Cardiac septum (tissue), 1 donor: ENCODE measurements around the gene KLF11. TPM values are rescaled to one million over a fixed set of nuclear protein-coding genes. Genes with fewer than 3 reads are reported as not detected.
A peak's percentile ranks its signal among the peaks of the same experiment; 100 is the strongest.

Source experiments
- DNase-seq: peaks from one replicate; pipeline ENCODE4 v3.0.0-alpha.2; 2020; ENCODE audit warnings: low spot score
- intact Hi-C: fragments of 100-400 bp; cut with DNase I; formaldehyde crosslinking; loops from one replicate; pipeline ENCODE4 v1.14.0; 2022
- total RNA-seq: library from RNA; stranded (reverse); fragmentation: NEBNext Ultra II Directional; extraction: Animal tissue kit (Norgen Biotek cat#: 25700); gene quantifications from one replicate; pipeline ENCODE4 v1.2.1, GENCODE V29; 2021
- donor health status: DM: no; HTN: no; CAD: no.

KLF11 gene
- total RNA-seq, 1 donor from 2014 or later = 22.3 TPM

GRCh38 chr2:10095175-10095574 is 51.8 kb downstream of the KLF11 start:
- intact Hi-C loops = loop anchor here (5.0 kb wide), 1 partner anchor 283 kb away; no protein-coding TSS in a partner anchor
- DNase-seq = no peak

DNA sequence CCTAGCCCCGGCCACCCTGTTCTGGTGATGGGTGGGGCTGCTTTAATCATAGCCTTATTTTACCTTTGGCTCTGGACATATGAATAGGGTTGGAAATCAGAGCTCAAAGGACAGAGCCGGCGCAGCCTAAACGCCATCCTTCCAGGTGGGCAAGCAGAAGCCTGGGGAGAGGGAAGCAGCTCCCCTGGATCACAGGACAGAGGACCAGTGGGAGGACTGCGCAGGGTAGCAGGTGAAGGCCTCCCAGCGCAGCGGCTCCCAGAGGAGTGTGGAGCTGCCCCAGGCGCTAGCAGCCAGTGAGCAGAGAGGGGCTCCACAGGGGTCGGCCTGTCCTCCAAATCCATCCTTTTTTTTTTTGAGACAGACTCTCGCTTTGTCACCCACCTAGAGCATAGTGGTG is 53.3 kb downstream of the KLF11 start:
- intact Hi-C loops = loop anchor here (2.0 to 5.0 kb wide), 2 partner anchors 24 to 284 kb away; no protein-coding TSS in a partner anchor
- DNase-seq = no peak

DNA sequence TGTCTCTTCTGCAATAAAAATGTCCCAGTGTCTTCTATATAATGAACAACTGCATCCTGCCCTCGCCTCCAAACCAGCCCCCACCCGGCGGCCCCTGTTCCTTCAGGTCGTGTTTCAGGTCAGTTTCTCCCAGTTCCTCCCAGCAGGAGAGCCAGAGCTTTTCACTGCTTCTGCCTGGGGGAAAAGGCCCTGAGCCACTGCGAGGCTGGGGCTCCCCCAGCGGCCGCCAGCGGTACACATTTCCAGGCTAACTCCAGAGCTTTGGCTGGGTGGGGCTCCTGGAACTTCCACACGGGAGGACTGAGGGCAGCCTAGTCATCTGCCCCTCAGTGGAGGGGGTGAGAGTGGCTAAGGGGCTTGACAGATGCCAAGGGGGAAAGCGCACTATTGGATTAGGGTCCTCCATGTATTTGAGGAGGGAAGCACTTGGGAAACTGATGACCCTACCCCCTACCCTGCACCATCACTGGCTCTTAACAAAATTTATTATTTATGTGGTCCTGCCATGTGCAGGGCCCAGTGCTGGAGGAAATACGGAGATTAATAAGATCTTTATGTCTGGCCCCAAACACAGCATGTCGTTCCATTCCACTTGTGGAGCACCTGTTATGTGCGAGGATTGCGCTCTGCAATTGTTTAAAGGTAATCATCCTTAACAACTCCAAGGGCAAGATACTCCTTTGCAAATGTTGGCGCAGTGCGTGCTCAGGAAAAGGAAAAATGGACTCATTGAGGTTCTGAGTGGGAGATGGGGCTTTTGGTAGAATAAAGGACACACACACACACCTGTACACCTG is 54.2 kb downstream of the KLF11 start:
- DNase-seq = peak; percentile 90
- intact Hi-C loops = loop anchor here (2.0 to 5.0 kb wide), 2 partner anchors 25 to 285 kb away; no protein-coding TSS in a partner anchor

DNA sequence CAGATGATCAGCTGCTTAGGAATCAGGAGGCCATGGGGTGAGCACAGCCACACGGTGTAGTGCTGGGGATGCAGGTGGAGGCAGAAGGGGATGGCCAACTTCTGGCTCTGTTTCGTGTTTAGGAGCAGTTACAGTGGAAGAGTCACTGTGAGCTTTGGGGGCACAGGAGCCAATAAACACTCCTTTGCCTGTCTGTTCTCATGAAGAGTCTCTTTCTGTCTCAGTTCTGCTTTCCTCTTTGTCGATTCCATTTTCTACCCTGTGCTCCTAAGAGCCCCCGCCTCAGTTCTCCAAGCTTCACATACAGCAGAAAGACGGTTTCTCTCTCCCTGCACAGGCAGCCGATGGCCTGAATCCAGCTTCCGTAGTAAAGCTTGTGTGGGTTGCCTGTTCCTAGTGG is 58.1 kb downstream of the KLF11 start:
- intact Hi-C loops = no loop called here
- no peak for DNase-seq

GRCh38 chr2:10103179-10103578 is 59.8 kb downstream of the KLF11 start:
- intact Hi-C loops = no loop called here
- no peak for DNase-seq

Other genes with a start within 250 kb of the KLF11 start
- gene TAF1B, start 200.1 kb upstream of the KLF11 start, total RNA-seq = 8.4 TPM
- 1.1 TPM for gene GRHL1, start 91.9 kb upstream of the KLF11 start, total RNA-seq
- gene CYS1, start 36.9 kb downstream of the KLF11 start, total RNA-seq = 3.8 TPM
- gene RRM2, start 79.2 kb downstream of the KLF11 start, total RNA-seq = 0.35 TPM